Ascending aorta (tissue), 2 donors: ENCODE measurements around the gene CD300LF. TPM values are rescaled to one million over a fixed set of nuclear protein-coding genes. Genes with fewer than 3 reads are reported as not detected.

Experiments used
- DNase-seq, 2 donors: peaks; one replicate each; pipeline ENCODE4 v3.0.0-alpha.2; 2019; ENCODE audit warnings: low spot score in 2 of 2
- H3K27ac ChIP-seq, 2 donors: fragments of 200-600 bp; sonication (generic); one replicate each; pipeline ENCODE4 v1.5.1; 2016 to 2017; ENCODE audit warnings: mild to moderate bottlenecking in 1 of 2
- H3K27me3 ChIP-seq: fragments of 200-600 bp; sonication (generic); one replicate; pipeline ENCODE4 v1.5.1; 2017
- H3K36me3 ChIP-seq, 2 donors: fragments of 200-600 bp; sonication (generic); one replicate each; pipeline ENCODE4 v1.5.1; 2016
- H3K4me1 ChIP-seq, 2 donors: fragments of 200-600 bp; sonication (generic); one replicate each; pipeline ENCODE4 v1.5.1; 2016 to 2017; ENCODE audit warnings: mild to moderate bottlenecking in 1 of 2
- H3K4me3 ChIP-seq, 2 donors: fragments of 200-600 bp; sonication (generic); one replicate each; pipeline ENCODE4 v1.5.1; 2016 to 2017; ENCODE audit warnings: mild to moderate bottlenecking in 1 of 2
- H3K9me3 ChIP-seq, 2 donors: fragments of 200-600 bp; sonication (generic); one replicate each; pipeline ENCODE4 v1.5.1; 2016
- CTCF ChIP-seq, 3 experiments: fragments of 200-600 bp in 2 of 3; fragments of 450-650 bp in 1 of 3; sonication (generic) in 2 of 3; IDR thresholded peaks; one replicate each; pipeline ENCODE4 v1.5.1; 2016 to 2019; ENCODE audit warnings: antibody characterized with exemption in 3 of 3, mild to moderate bottlenecking in 1 of 3, moderate library complexity in 1 of 3
- intact Hi-C: fragments of 100-400 bp; cut with DNase I; formaldehyde crosslinking; loops from one replicate; pipeline ENCODE4 v1.15.1; 2023
- total RNA-seq: library from RNA; depleted of rRNA; stranded (reverse); fragments of >200 nt; gene quantifications from one replicate; pipeline ENCODE4 v1.1.0, GENCODE V29; 2016

Gene CD300LF
- total RNA-seq, 1 donor from 2014 or later, result not detected

- Histone ChIP-seq H3K27me3 (no peaks in the 10 kb centered on the region), H3K27ac (no peak overlapping the region), H3K36me3 (no peaks in the 10 kb centered on the region), H3K9me3 (no peaks in the 10 kb centered on the region), H3K4me3 (no peak overlapping the region), H3K4me1 (no peaks in the 10 kb centered on the region)
- intact Hi-C loops, result no loop called here
- TF ChIP-seq CTCF (IDR thresholded peaks at IDR 0.05), result no peak
- DNase-seq, result no peak
These were observed 64.7 kb downstream of the CD300LF start for GRCh38 chr17:74647871-74648672.

- H3K4me3 ChIP-seq, result no peak overlapping the region
- H3K9me3 ChIP-seq, result no peaks in the 10 kb centered on the region
- H3K36me3 ChIP-seq, result no peaks in the 10 kb centered on the region
- no peak overlapping the region for H3K27ac ChIP-seq
- peak in 2 of 3 experiments; percentile 7 to 11 for TF ChIP-seq CTCF (IDR thresholded peaks at IDR 0.05)
- intact Hi-C loops, result no loop called here
- H3K4me1 ChIP-seq, result no peaks in the 10 kb centered on the region
- no peaks in the 10 kb centered on the region for H3K27me3 ChIP-seq
- no peak for DNase-seq
These were observed 66.5 kb downstream of the CD300LF start for GRCh38 chr17:74646231-74646630.

GRCh38 chr17:74645010-74645409 lies 67.7 kb downstream of the CD300LF start:
- Histone ChIP-seq H3K36me3 (no peaks in the 10 kb centered on the region), H3K4me3 (no peak overlapping the region), H3K4me1 (no peaks in the 10 kb centered on the region), H3K9me3 (no peaks in the 10 kb centered on the region), H3K27me3 (no peaks in the 10 kb centered on the region), H3K27ac (no peak overlapping the region)
- intact Hi-C loops, result no loop called here
- TF ChIP-seq CTCF (IDR thresholded peaks at IDR 0.05), result no peak
- DNase-seq, result no peak

GRCh38 chr17:74644419-74644818 lies 68.3 kb downstream of the CD300LF start:
- H3K27me3 ChIP-seq, result no peaks in the 10 kb centered on the region
- H3K36me3 ChIP-seq, result no peaks in the 10 kb centered on the region
- no peak for TF ChIP-seq CTCF (IDR thresholded peaks at IDR 0.05)
- H3K4me1 ChIP-seq, result no peaks in the 10 kb centered on the region
- no peaks in the 10 kb centered on the region for H3K9me3 ChIP-seq
- no peak for DNase-seq
- intact Hi-C loops, result no loop called here
- no peak overlapping the region for H3K4me3 ChIP-seq
- H3K27ac ChIP-seq, result no peak overlapping the region

Other genes starting within 250 kb of the CD300LF start
- 21.9 TPM for gene CD300A, start 246.3 kb downstream of the CD300LF start, total RNA-seq
- not detected for gene CD300LB, start 181.4 kb downstream of the CD300LF start, total RNA-seq
- gene CD300C, start 166.8 kb downstream of the CD300LF start, total RNA-seq, result not detected
- not detected for gene CD300H, start 145.4 kb downstream of the CD300LF start, total RNA-seq
- gene CD300LD, start 120.6 kb downstream of the CD300LF start, total RNA-seq, result not detected
- 0.21 TPM for gene CD300E, start 89.2 kb downstream of the CD300LF start, total RNA-seq
- gene RAB37, start 24.3 kb upstream of the CD300LF start, total RNA-seq, result 0.32 TPM
- gene NHERF1, start 35.7 kb upstream of the CD300LF start, total RNA-seq, result 81.8 TPM
- 13.3 TPM for gene NAT9, start 63.4 kb upstream of the CD300LF start, total RNA-seq
- not detected for gene GRIN2C, start 147.0 kb upstream of the CD300LF start, total RNA-seq
- 93.1 TPM for gene FDXR, start 160.1 kb upstream of the CD300LF start, total RNA-seq
- not detected for gene FADS6, start 180.7 kb upstream of the CD300LF start, total RNA-seq
- gene USH1G, start 210.3 kb upstream of the CD300LF start, total RNA-seq, result not detected
- not detected for gene OTOP2, start 211.3 kb upstream of the CD300LF start, total RNA-seq
- not detected for gene OTOP3, start 223.0 kb upstream of the CD300LF start, total RNA-seq